ENCODE measurements around the gene KCTD12.

DNA sequence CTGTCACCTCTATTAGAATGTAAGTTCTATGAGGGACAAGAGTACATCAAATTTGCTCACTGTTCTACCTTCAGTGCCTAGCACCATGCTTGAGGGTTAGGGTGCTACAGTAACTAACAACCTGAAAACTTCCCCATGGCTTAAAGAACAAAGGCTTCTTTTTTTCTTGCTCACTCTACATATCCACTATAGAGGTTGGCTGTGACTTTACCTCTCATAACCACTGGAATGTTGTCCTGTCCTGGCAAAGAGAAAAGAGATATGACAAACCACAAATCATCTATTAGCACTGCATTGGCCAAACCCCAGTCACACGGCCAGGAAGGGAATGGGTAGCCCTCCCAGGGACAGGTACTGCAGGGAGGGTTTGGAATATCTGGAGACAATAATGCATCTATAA lies 38.9 kb upstream of the KCTD12 start:
- no peak for TF ChIP-seq CTCF (IDR thresholded peaks at IDR 0.05; ENCODE audit: extremely low read depth in 1 of 2, insufficient read depth in 1 of 2, low read depth in 1 of 2, low read length in 2 of 2)
- TF ChIP-seq POLR2AphosphoS5 (IDR thresholded peaks at IDR 0.05; ENCODE audit: insufficient read depth, low read depth, low read length) = no peak
- no peak for TF ChIP-seq POLR2A (IDR thresholded peaks at IDR 0.05; ENCODE audit: low read depth, low read length)
- no peak for TF ChIP-seq EZH2 (IDR thresholded peaks at IDR 0.05; ENCODE audit: borderline replicate concordance, low read depth, low read length, severe bottlenecking)
- TF ChIP-seq, protein P1, sequence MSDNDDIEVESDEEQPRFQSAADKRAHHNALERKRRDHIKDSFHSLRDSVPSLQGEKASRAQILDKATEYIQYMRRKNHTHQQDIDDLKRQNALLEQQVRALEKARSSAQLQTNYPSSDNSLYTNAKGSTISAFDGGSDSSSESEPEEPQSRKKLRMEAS (IDR thresholded peaks at IDR 0.05; ENCODE audit: insufficient read depth, insufficient read length) = no peak
- TF ChIP-seq MYC (IDR thresholded peaks at IDR 0.05; ENCODE audit: low read depth, low read length) = no peak
- no peak for TF ChIP-seq FOS (IDR thresholded peaks at IDR 0.05; ENCODE audit: borderline replicate concordance, insufficient read depth, low read length)
- TF ChIP-seq JUN (IDR thresholded peaks at IDR 0.05; ENCODE audit: borderline replicate concordance, insufficient read depth, insufficient read length, low read depth) = no peak

Data from endothelial cell of umbilical vein (primary cell).